PFSK-1 (cell line): ENCODE measurements around the gene IQSEC3.

Experiments used
- POLR2AphosphoS5 ChIP-seq: IDR thresholded peaks from 2 replicates; pipeline ENCODE4 v1.6.1; 2012; ENCODE audit warnings: low read depth, mild to moderate bottlenecking, control low read depth, low read length, moderate library complexity
- TAF1 ChIP-seq: IDR thresholded peaks from 2 replicates; pipeline ENCODE4 v1.6.1; 2012; ENCODE audit warnings: low read length, control low read depth, borderline replicate concordance; ENCODE audit not compliant: insufficient read depth

- TF ChIP-seq POLR2AphosphoS5 (no peak), TAF1 (no peak)
Observed at GRCh38 chr12:138898-139534, 72.4 kb downstream of the IQSEC3 start.
